ENCODE measurements around the gene CUEDC1.
"Not testable (repeated sequence)": the region's sequence is repeated elsewhere in the genome, so short reads cannot be mapped to it uniquely, and the experiment has no call there.

Gene CUEDC1

GRCh38 chr17:57984936-57985674 is 29.9 kb upstream of the CUEDC1 start:
- no peak for DNase-seq

- no peak for DNase-seq
Observed at GRCh38 chr17:57984261-57984890, 29.2 kb upstream of the CUEDC1 start.

- no peak for DNase-seq
Observed at GRCh38 chr17:57983446-57983845, 28.2 kb upstream of the CUEDC1 start.

GRCh38 chr17:57982452-57983170 is 27.4 kb upstream of the CUEDC1 start:
- DNase-seq = no peak

GRCh38 chr17:57980522-57980921 is 25.3 kb upstream of the CUEDC1 start:
- no peak for DNase-seq

GRCh38 chr17:57979076-57979475 is 23.9 kb upstream of the CUEDC1 start:
- DNase-seq = no peak

GRCh38 chr17:57976594-57976993 is 21.4 kb upstream of the CUEDC1 start:
- DNase-seq = no peak

GRCh38 chr17:57975044-57975443 is 19.8 kb upstream of the CUEDC1 start:
- peak; percentile 34 for DNase-seq

GRCh38 chr17:57974053-57974824 is 19.0 kb upstream of the CUEDC1 start:
- not testable (repeated sequence) for DNase-seq

GRCh38 chr17:57972151-57972550 is 16.9 kb upstream of the CUEDC1 start:
- DNase-seq = no peak

- no peak for DNase-seq
Observed at GRCh38 chr17:57971572-57971971, 16.4 kb upstream of the CUEDC1 start.

GRCh38 chr17:57970710-57971109 is 15.5 kb upstream of the CUEDC1 start:
- peak; percentile 71 for DNase-seq

- no peak for DNase-seq
Observed at GRCh38 chr17:57968456-57968855, 13.2 kb upstream of the CUEDC1 start.

GRCh38 chr17:57966875-57967274 is 11.7 kb upstream of the CUEDC1 start:
- DNase-seq = no peak

- DNase-seq = no peak
Observed at GRCh38 chr17:57966246-57966645, 11.0 kb upstream of the CUEDC1 start.

GRCh38 chr17:57965521-57966160 is 10.4 kb upstream of the CUEDC1 start:
- no peak for DNase-seq

- DNase-seq = no peak
Observed at GRCh38 chr17:57963149-57963511, 7.9 kb upstream of the CUEDC1 start.

- no peak for DNase-seq
Observed at GRCh38 chr17:57962279-57963148, 7.3 kb upstream of the CUEDC1 start.

GRCh38 chr17:57959929-57960328 is 4.7 kb upstream of the CUEDC1 start:
- no peak for DNase-seq

- not testable (repeated sequence) for DNase-seq
Observed at GRCh38 chr17:57958391-57958790, 3.2 kb upstream of the CUEDC1 start.

- no peak for DNase-seq
Observed at GRCh38 chr17:57957886-57958285, 2.7 kb upstream of the CUEDC1 start.
